Measurements from ENCODE around the gene HYCC2. TPM values are rescaled to one million over a fixed set of nuclear protein-coding genes. Genes with fewer than 3 reads are reported as not detected.

The HYCC2 gene
- total RNA-seq (20.3 and 21.2 TPM in 2 replicates), polyA plus RNA-seq (2.4 and 3.0 TPM in 2 replicates), polyA minus RNA-seq (16.8 and 18.2 TPM in 2 replicates), Bru-seq, nascent RNA (percentile 83 among the genes with signal in this experiment), BruChase-seq, experiment 1, labeled RNA remaining after a 6-hour chase (percentile 78 among the genes with signal in this experiment), BruChase-seq, experiment 2, labeled RNA remaining after a 2-hour chase (percentile 85 among the genes with signal in this experiment)
- polyA plus RNA-seq (2011; cell fraction: cytosol; rRNA removed), result 2.2 and 2.4 TPM in 2 replicates
- polyA plus RNA-seq (2011; cell fraction: nucleus; rRNA removed), result 12.7 and 15.7 TPM in 2 replicates
- polyA plus RNA-seq (2012), result 5.3 and 6.0 TPM in 2 replicates
- polyA minus RNA-seq (2011; cell fraction: cytosol; rRNA and poly(A)+ RNA removed), result 5.9 TPM
- 35.0 and 53.9 TPM in 2 replicates for polyA minus RNA-seq (2011; cell fraction: nucleus; rRNA and poly(A)+ RNA removed)
- long read RNA-seq, full-length matches to known transcripts, result 1 of 17 reads
- long read RNA-seq, partial matches to known transcripts, result 3 of 17 reads
- long read RNA-seq, other reads (novel, unspliced or antisense), result 13 of 17 reads

DNA sequence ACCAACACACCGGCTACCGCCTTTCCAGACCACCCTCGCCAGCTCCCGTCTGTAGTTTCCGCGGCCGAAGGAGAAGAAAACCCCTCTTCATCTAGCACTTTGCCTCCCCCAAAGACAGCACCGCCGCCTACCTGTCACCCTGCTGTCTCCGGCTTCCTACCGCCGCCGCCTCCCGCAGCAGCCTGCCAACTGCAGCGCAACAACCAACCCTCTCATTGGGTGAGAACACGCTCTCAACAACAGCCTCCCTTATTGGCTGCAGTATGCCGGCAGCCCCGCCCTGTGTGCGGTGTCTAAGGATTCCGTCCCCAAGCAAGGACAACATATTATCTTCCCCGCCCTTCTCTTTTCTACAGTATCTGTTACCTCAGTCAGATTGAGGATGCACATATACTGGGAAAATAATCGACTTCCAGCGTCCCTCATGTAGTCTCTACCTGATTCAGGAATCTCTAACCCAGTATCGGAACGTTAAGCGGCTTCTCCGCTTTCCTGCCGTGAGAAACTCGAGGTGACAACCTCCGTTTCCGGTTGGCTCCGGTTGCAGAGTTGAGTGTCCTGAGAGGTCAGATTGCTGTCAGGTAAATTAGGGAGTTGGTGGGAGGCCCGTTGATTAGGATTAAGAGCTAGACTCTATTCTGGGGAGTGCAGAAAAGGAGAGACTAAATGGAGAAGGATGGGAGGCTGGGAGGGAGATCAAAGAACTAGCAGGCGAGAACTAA, at the start of gene HYCC2, which contains the start of gene NDUFB3:
TSS of gene HYCC2 (minus strand) at position 193 of the 722 bp plus-strand sequence. CDS start 47,662 bp downstream, outside the sequence.
TSS of gene NDUFB3 (plus strand) at position 523 of the 722 bp plus-strand sequence. CDS start 6,882 bp downstream, outside the sequence.
- TF ChIP-seq POLR2AphosphoS5 (IDR thresholded peaks at IDR 0.05; ENCODE audit: insufficient read depth, low read depth, low read length) (peak; percentile 34), EZH2 (IDR thresholded peaks at IDR 0.05; ENCODE audit: borderline replicate concordance, low read depth, low read length, severe bottlenecking) (no peak), JUN (IDR thresholded peaks at IDR 0.05; ENCODE audit: borderline replicate concordance, insufficient read depth, insufficient read length, low read depth) (no peak), POLR2A (IDR thresholded peaks at IDR 0.05; ENCODE audit: low read depth, low read length) (peak; percentile 38)
- dilution Hi-C loops (cut with MboI; ENCODE audit: extremely low pct_ligation_motif_present, low sequenced_read_pairs) (no loop called here), intact Hi-C loops (cut with micrococcal nuclease) (loop anchor here (1.0 to 5.0 kb wide), 5 partner anchors 46 to 359 kb away; partner anchors contain the start of gene ORC2)
- Histone ChIP-seq H4K20me1 (replicated peaks; ENCODE audit: control insufficient read depth, extremely low read depth, insufficient read depth, low read length) (peaks cover 3% of the 10 kb centered on the region), H3K9ac (replicated peaks; ENCODE audit: extremely low read depth, insufficient read depth, low read length) (peak within 1 kb of the TSS; percentile 95), H3K27ac (ENCODE audit: insufficient read depth, low read depth, low read length) (peak within 1 kb of the TSS; percentile 94), H2AFZ (ENCODE audit: low read depth, low read length) (peak within 1 kb of the TSS; percentile 96), H3K27me3 (ENCODE audit: control insufficient read depth in 2 of 2, insufficient read depth in 2 of 2, low read length in 2 of 2) (no peaks in the 10 kb centered on the region), H3K4me2 (ENCODE audit: insufficient read depth, low read length) (peak within 1 kb of the TSS; percentile 98), H3K79me2 (ENCODE audit: control insufficient read depth, insufficient read depth, low read length) (peaks cover 68% of the 10 kb centered on the region), H3K4me3 (replicated peaks in 1 of 3; ENCODE audit: insufficient read depth in 1 of 3, low read depth in 1 of 3, low read length in 3 of 3) (peak within 1 kb of the TSS; percentile 94 to 99 (median 94)), H3K9me1 (replicated peaks; ENCODE audit: control insufficient read depth, extremely low read depth, insufficient read depth, low read length) (no peaks in the 10 kb centered on the region), H3K4me1 (ENCODE audit: control insufficient read depth, extremely low read depth, insufficient read depth, low read length) (peaks cover 34% of the 10 kb centered on the region), H3K36me3 (ENCODE audit: control insufficient read depth in 2 of 2, extremely low read depth in 1 of 2, insufficient read depth in 2 of 2, low read length in 2 of 2) (no peaks in the 10 kb centered on the region), H3K9me3 (replicated peaks; ENCODE audit: control insufficient read depth, insufficient read depth, low read length) (no peaks in the 10 kb centered on the region)
- no TSS peak for BruUV-seq (replicated peaks)
- ChIA-PET CTCF (interaction anchor here (0.8 to 1.6 kb wide), 3 partner anchors 82 to 106 kb away, joined by 3 to 6 read pairs (median 3); no protein-coding TSS in a partner anchor), POLR2A (no interaction called here)
- peak; percentile 96 for DNase-seq (ENCODE audit: low read depth, low spot score)
- peak; percentile 79 for FAIRE-seq
